Dermis blood vessel endothelial cell (primary cell): ENCODE data around the gene USP46. TPM values are rescaled to one million over a fixed set of nuclear protein-coding genes. Genes with fewer than 3 reads are reported as not detected.

Source experiments
- DNase-seq: peaks from one replicate; pipeline ENCODE4 v3.0.0; 2010
- total RNA-seq: library from RNA; depleted of rRNA; stranded (reverse); fragments of >200 nt; gene quantifications from 2 replicates; pipeline ENCODE4 v1.2.3, GENCODE V29; 2014

Gene USP46
- total RNA-seq, 1 donor from 2014 or later = 15.3 TPM

GRCh38 chr4:52568351-52568750 lies 90.8 kb downstream of the USP46 start:
- no peak for DNase-seq

GRCh38 chr4:52566136-52567031 lies 92.7 kb downstream of the USP46 start:
- no peak for DNase-seq

- no peak for DNase-seq
These were observed 98.2 kb downstream of the USP46 start for GRCh38 chr4:52560844-52561280.

DNA sequence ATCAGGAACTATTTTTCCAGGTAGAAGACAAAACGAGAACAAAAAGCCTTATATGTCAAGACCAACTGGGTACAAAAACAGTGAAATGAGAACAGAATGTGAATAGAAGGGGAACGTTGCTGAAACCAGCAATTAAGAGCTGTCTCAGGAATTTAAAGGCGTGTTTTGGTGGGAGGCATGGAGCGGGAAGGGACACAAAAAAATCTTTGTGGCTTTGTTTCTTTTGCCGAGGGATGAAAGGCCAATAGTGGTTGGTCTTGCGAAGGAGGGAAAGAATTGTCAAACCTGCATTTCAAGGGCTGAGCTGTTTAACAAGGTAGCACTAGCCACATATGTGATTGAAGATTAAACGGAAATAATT lies 103.8 kb downstream of the USP46 start:
- DNase-seq = no peak

- no peak for DNase-seq
These were observed 104.3 kb downstream of the USP46 start for GRCh38 chr4:52554612-52555355.

DNA sequence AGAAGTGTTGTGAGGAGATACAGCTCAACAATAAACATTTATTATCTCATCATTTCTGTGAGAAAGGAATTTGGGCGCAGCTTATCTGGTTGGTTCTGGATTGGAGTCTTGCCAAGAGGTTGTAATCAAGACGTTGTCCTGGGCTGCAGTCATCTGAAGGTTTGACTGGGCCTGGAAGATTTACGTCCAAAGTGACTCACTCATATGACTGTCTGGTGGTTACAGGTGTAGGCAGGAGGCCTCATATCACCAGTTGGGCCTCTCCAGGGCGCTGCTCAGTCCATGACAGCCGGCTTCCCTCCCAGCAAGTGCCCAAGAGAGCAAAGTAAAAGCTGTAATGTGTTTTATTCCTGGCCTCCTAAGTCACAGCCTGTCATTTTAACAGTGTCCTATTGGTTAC lies 106.3 kb downstream of the USP46 start:
- no peak for DNase-seq

GRCh38 chr4:52551487-52551886 lies 107.6 kb downstream of the USP46 start:
- no peak for DNase-seq

GRCh38 chr4:52550186-52550585 lies 108.9 kb downstream of the USP46 start:
- DNase-seq = no peak

DNA sequence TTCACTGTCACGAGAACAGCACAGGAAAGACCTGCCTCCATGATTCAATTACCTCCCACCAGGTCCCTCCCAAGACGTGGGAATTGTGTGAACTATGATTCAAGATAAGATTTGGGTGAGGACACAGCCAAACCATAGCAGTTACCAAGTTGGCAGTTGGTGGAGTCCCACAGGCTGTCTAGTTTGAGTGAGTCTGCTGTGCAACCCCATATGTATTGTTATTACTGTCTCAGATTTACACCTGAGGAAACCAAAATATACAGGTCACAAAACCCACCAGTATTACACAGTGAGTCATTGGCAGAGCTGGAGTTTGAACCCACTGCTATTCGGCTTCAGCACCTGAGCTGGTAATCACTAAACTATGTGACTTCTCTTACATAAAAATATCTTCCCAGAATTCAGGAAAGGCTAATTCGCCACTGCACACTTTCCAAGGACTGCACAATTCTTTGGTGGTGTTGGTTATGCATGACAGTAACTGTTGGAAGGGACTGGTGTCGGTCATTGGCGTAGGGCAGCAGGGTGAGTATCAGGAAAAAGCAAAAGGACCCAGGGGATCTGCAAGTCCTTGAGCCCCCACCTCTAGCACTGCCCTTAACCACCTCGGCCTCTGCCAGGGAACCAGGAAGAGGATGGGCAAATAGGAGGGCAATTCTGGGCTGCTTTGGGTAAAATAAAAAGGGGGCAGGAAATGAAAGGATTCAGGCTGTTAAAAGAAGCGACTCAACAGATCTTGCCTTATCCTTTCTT lies 110.1 kb downstream of the USP46 start:
- DNase-seq = no peak

DNA sequence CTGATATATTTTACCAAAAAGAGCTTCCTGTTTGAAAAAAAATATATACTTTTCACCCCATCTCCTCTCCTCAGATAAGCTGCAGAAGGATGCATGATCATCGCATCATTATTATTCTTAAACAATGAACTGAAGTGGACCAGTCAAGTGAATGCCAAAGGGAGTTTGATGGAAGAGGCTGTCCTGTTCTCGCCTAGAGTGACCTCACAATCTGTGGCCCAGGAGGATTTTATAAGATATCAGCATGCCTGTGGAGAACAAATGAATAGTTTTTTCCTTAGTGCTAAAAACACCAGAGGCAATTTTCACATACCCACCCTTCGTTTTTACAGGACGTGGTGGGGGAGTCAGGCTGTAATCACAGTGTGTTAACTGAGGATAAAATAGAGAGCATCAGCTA lies 112.7 kb downstream of the USP46 start:
- no peak for DNase-seq

DNA sequence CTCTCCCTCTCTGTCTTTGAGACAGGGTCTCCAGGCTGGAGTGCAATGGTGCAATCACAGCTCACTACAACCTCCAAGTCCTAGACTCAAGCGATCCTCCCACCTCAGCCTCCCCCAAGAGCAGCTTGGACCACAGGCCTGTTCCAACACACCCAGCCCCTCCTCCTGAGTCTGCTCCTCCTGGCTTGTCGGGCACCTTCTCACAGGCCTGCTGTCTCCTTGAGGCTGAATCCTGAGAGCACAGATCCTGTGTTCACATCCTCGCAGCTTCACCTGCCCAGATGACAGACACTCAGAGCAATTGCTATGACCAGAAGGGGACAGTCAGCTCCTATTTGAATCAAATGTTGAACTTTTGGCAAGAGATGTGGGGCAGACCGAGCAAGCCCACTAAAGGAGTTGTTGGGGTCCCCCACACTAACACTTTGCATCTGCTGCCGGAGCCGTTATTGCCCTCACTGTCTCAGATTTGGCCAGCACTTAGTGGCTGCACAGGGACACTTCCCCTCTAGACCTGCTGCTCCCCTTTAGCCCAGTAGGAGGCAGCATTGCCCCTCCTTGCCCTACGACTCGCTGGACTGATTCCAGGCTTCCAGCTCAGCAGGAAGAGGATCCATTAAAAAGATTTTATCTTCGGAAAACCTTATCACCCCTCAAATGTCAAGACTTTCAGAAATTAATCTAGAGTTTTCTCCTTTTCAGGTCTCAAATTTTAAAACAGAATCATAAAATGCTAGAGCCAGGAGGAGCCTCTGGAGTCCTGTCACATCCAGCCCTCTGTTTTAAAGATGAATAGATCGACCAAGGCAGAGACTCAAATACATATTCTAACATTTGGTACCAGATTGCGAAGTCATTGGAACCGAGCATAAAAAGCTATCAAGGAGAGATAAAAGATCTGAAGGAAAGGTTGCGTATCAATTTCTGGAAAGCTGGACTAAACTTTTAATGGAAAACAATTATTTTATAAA lies 113.7 kb downstream of the USP46 start:
- DNase-seq = peak; percentile 82

Other genes with a start within 250 kb of the USP46 start
- gene ERVMER34-1, start 92.1 kb upstream of the USP46 start, total RNA-seq = under 0.01 and 0.14 TPM in 2 replicates
- gene RASL11B, start 203.0 kb upstream of the USP46 start, total RNA-seq = not detected in 2 replicates